ENCODE data around the gene RHOC. TPM values are rescaled to one million over a fixed set of nuclear protein-coding genes. Genes with fewer than 3 reads are reported as not detected.

The RHOC gene
- total and polyA plus RNA-seq, 2 donors (not counting 1 experiment from before 2014, with no cell fraction given), result 21.0 to 28.3 TPM

GRCh38 chr1:112692681-112693080 lies 14.2 kb downstream of the RHOC start:
- H3K79me2 ChIP-seq (ENCODE audit: control insufficient read depth, insufficient read depth, low read length), result no peaks in the 10 kb centered on the region
- Mint-ChIP-seq H3K4me1 (no peaks in the 10 kb centered on the region), H3K4me3 (no peak overlapping the region), H3K9me3 (ENCODE audit: insufficient read depth) (no peaks in the 10 kb centered on the region), H3K27ac (no peak overlapping the region), H3K27me3 (no peaks in the 10 kb centered on the region)
- H4K20me1 ChIP-seq (ENCODE audit: control insufficient read depth, insufficient read depth, low read length, poor library complexity, severe bottlenecking), result no peaks in the 10 kb centered on the region
- TF ChIP-seq EZH2 (IDR thresholded peaks at IDR 0.05; ENCODE audit: borderline replicate concordance, insufficient read depth, low read depth, low read length, poor library complexity, severe bottlenecking) (no peak), CTCF (IDR thresholded peaks at IDR 0.05) (no peak)
- no peak for DNase-seq
- intact Hi-C loops (cut with micrococcal nuclease), result no loop called here
- WGBS (ENCODE audit: insufficient coverage), result 96% methylated on average over 5 of the region's 5 CpGs
- peaks cover 0 to 25% of the 10 kb centered on the region in 2 experiments for H3K36me3 ChIP-seq (replicated peaks in 1 of 2; ENCODE audit: control extremely low read depth in 1 of 2, control insufficient read depth in 1 of 2, extremely low read depth in 1 of 2, insufficient read depth in 2 of 2, low read length in 1 of 2)
- ATAC-seq (ENCODE audit: low read depth), result no peak
- no peak overlapping the region for H3K4me2 ChIP-seq (replicated peaks; ENCODE audit: low read depth, low read length, poor library complexity, severe bottlenecking)
- H2AFZ ChIP-seq (ENCODE audit: insufficient read depth, low read depth, low read length, poor library complexity, severe bottlenecking), result no peak overlapping the region
- H3K27ac ChIP-seq (ENCODE audit: low read length in 2 of 2), result no peak overlapping the region
- CTCF ChIA-PET, result no interaction called here
- H3K9me3 ChIP-seq (ENCODE audit: control extremely low read depth in 1 of 3, control insufficient read depth in 2 of 3, insufficient read depth in 1 of 3, low read length in 2 of 3), result no peaks in the 10 kb centered on the region
- H3K9ac ChIP-seq (ENCODE audit: low read length), result no peak overlapping the region
- no peaks in the 10 kb centered on the region for H3K4me1 ChIP-seq (ENCODE audit: control insufficient read depth in 2 of 2, insufficient read depth in 2 of 2, low read length in 2 of 2)
- H3K4me3 ChIP-seq (ENCODE audit: control extremely low read depth in 1 of 5, extremely low read depth in 1 of 5, insufficient read depth in 1 of 5, low read depth in 2 of 5, low read length in 4 of 5), result no peak overlapping the region
- no peaks in the 10 kb centered on the region for H3K27me3 ChIP-seq (replicated peaks in 1 of 4; ENCODE audit: control extremely low read depth in 1 of 4, control insufficient read depth in 3 of 4, insufficient read depth in 4 of 4, low read length in 3 of 4)
- POLR2A ChIA-PET, result no interaction called here

GRCh38 chr1:112689842-112690237 lies 17.1 kb downstream of the RHOC start:
- Histone ChIP-seq H4K20me1 (ENCODE audit: control insufficient read depth, insufficient read depth, low read length, poor library complexity, severe bottlenecking) (no peaks in the 10 kb centered on the region), H3K4me1 (ENCODE audit: control insufficient read depth in 2 of 2, insufficient read depth in 2 of 2, low read length in 2 of 2) (no peaks in the 10 kb centered on the region), H3K4me2 (replicated peaks; ENCODE audit: low read depth, low read length, poor library complexity, severe bottlenecking) (no peak overlapping the region), H3K9me3 (ENCODE audit: control extremely low read depth in 1 of 3, control insufficient read depth in 2 of 3, insufficient read depth in 1 of 3, low read length in 2 of 3) (no peaks in the 10 kb centered on the region), H3K27me3 (replicated peaks in 1 of 4; ENCODE audit: control extremely low read depth in 1 of 4, control insufficient read depth in 3 of 4, insufficient read depth in 4 of 4, low read length in 3 of 4) (no peaks in the 10 kb centered on the region), H3K36me3 (replicated peaks in 1 of 2; ENCODE audit: control extremely low read depth in 1 of 2, control insufficient read depth in 1 of 2, extremely low read depth in 1 of 2, insufficient read depth in 2 of 2, low read length in 1 of 2) (peaks cover 0 to 16% of the 10 kb centered on the region in 2 experiments), H3K9ac (ENCODE audit: low read length) (no peak overlapping the region), H3K27ac (ENCODE audit: low read length in 2 of 2) (no peak overlapping the region), H3K4me3 (ENCODE audit: control extremely low read depth in 1 of 5, extremely low read depth in 1 of 5, insufficient read depth in 1 of 5, low read depth in 2 of 5, low read length in 4 of 5) (no peak overlapping the region), H2AFZ (ENCODE audit: insufficient read depth, low read depth, low read length, poor library complexity, severe bottlenecking) (no peak overlapping the region), H3K79me2 (ENCODE audit: control insufficient read depth, insufficient read depth, low read length) (no peaks in the 10 kb centered on the region)
- no peak overlapping the region for H3K27ac Mint-ChIP-seq
- no peaks in the 10 kb centered on the region for H3K27me3 Mint-ChIP-seq
- WGBS (ENCODE audit: insufficient coverage), result 100% methylated on average over 3 of the region's 11 CpGs
- CTCF ChIA-PET, result interaction anchor here (1.2 kb wide), 1 partner anchor 299 kb away, joined by 4 read pairs; no protein-coding TSS in a partner anchor
- peaks cover 6% of the 10 kb centered on the region for H3K4me1 Mint-ChIP-seq
- H3K4me3 Mint-ChIP-seq, result no peak overlapping the region
- TF ChIP-seq CTCF (IDR thresholded peaks at IDR 0.05) (no peak), EZH2 (IDR thresholded peaks at IDR 0.05; ENCODE audit: borderline replicate concordance, insufficient read depth, low read depth, low read length, poor library complexity, severe bottlenecking) (no peak)
- ATAC-seq (ENCODE audit: low read depth), result no peak
- POLR2A ChIA-PET, result no interaction called here
- no peaks in the 10 kb centered on the region for H3K9me3 Mint-ChIP-seq (ENCODE audit: insufficient read depth)
- DNase-seq, result no peak
- intact Hi-C loops (cut with micrococcal nuclease), result no loop called here

Data from B cell (primary cell).